ENCODE data around the gene CD3E.

- TF ChIP-seq EZH2phosphoT487 (IDR thresholded peaks at IDR 0.05; ENCODE audit: low read length): no peak
- TF ChIP-seq, protein P1, sequence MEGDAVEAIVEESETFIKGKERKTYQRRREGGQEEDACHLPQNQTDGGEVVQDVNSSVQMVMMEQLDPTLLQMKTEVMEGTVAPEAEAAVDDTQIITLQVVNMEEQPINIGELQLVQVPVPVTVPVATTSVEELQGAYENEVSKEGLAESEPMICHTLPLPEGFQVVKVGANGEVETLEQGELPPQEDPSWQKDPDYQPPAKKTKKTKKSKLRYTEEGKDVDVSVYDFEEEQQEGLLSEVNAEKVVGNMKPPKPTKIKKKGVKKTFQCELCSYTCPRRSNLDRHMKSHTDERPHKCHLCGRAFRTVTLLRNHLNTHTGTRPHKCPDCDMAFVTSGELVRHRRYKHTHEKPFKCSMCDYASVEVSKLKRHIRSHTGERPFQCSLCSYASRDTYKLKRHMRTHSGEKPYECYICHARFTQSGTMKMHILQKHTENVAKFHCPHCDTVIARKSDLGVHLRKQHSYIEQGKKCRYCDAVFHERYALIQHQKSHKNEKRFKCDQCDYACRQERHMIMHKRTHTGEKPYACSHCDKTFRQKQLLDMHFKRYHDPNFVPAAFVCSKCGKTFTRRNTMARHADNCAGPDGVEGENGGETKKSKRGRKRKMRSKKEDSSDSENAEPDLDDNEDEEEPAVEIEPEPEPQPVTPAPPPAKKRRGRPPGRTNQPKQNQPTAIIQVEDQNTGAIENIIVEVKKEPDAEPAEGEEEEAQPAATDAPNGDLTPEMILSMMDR (IDR thresholded peaks at IDR 0.05; ENCODE audit: low read length): no peak
These were observed 37.4 kb downstream of the CD3E start for GRCh38 chr11:118341815-118342489.
